HG02610 (cell line): ENCODE results near the gene FGF13.

Experiments used
- ATAC-seq: cut with Tn5 transposase; IDR thresholded peaks from one replicate; pipeline ENCODE4 v1.9.1; 2021; ENCODE audit warnings: mild to moderate bottlenecking, moderate library complexity; ENCODE audit not compliant: unreplicated experiment

The FGF13 gene

DNA sequence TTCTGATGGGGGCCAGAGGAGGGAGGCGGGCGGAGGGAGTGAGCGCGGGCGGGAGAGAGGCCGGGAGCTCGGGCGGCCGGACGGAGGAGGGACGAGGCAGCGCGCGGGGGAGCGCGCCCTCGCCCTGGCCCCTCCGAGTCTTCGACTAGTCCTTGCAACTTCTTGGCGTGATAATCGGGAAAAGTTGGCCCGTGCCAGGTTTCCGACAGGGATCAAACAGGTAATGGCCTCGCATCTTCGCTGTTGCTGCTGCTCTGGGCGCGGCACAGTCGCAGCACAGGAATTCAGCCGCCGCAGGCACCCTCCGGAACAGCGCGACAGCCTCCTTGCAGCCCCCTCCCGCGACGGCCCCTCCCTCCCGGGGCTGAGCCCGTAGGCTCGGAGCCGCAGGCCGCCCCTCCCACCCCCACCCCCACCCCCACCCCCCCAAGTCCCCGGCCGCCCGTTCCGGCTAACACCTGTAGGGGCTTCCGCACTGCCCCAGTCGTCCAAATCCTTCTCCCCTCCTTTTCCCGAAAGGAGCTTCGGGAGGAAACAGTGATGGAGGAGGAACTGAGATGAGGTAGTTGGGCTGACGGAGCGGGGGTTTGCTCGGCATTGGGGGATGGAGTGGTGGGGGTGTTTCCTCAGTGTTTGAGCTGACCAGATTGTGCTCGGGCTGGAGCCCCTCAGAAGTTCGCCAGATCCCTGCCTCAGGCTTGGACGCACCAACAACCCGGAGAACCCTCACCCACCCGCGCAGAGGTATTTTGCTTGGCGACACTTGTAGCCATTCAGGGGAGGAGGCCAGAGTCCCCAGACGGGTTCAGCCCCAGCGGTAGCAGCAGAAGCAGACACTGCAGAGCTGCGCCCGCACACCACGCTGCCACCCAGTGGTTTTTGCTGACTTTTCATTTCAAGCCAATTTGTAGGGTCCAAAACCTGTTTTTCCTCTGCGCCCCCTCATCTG lies at the start of gene FGF13:
Gene FGF13 (minus strand): TSS at position 319 of the 949 bp plus-strand sequence. CDS start 714 bp downstream, outside the sequence.
- no peak for ATAC-seq

GRCh38 chrX:138759217-138759943 lies 47.9 kb upstream of the FGF13 start:
- no peak for ATAC-seq

GRCh38 chrX:138756234-138756633 lies 44.7 kb upstream of the FGF13 start:
- ATAC-seq, result no peak

GRCh38 chrX:138754861-138755260 lies 43.3 kb upstream of the FGF13 start:
- ATAC-seq, result no peak

DNA sequence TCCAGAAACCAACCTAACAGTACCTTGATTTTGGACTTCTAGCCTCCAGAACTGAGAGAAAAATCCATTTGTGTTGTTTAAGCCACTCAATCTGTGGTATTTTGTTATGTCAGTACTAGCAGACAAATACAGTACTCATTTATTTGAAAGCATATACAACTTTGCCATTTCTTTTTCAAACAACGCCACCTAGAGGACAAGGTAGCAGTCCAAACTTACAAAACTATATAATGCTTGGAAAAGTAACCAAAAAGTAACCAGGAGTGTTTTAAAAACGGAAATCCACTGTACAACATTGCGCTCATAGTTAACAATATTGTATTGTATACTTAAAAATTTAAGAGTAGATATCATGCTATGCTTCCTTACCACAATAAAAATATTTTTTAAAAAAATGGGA lies 37.0 kb upstream of the FGF13 start:
- ATAC-seq, result no peak

DNA sequence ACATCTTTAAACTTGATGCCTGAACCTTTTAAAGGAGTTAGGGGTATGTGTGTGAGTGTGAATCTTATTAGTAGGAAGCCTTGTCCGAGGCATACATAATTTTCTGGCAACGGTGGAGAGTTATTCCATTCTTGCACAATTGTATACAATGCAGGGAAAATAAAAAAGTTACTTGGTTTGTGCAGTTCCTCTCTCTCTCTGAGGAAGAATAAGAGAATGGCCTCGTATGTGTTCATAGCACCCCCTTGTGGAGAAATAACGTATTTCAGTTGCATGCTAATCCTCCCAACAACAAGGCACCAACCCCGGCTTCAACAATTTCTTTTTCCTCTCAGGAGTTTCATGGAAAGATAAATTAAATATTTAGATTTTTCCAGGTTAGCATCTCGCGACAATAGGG lies 33.7 kb upstream of the FGF13 start:
- ATAC-seq, result no peak

DNA sequence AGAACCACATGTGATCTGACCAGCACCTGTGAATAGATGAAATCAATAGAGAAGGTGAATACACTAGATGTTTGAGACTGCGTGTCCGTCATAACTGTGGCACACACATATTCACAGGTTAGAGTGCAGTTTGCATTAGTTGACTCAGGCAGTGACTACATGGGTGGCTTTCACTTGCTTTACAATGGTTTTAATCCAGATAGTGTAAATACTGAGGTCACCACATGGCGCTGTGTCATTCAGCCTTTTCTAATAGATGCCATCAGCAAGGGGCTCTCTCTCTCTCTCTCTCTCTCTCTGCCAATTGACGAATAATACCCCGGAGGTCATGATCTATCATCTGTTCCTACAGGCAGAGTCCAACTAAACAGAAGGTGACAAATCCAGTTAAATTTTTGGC lies 30.7 kb upstream of the FGF13 start:
- no peak for ATAC-seq

GRCh38 chrX:138740341-138740740 lies 28.8 kb upstream of the FGF13 start:
- ATAC-seq, result no peak

DNA sequence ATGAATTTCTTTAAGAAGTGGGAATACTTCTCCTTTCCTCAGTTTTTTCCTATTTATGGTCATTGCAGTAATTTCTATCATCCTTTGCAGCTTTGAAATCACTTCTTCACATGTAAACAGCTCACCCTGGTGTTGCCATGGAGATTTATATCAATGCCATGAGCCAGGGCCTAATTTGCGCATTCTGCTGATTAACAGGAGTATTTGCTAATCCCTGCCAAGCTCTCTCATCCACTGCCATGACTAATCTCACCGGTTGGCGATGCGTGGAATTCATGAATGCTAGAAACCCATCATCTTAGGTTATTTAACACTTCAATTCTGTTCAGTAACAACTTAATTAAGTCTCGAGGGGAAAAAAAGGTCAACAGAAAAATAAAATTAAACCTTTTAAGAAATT lies 11.8 kb upstream of the FGF13 start:
- no peak for ATAC-seq

DNA sequence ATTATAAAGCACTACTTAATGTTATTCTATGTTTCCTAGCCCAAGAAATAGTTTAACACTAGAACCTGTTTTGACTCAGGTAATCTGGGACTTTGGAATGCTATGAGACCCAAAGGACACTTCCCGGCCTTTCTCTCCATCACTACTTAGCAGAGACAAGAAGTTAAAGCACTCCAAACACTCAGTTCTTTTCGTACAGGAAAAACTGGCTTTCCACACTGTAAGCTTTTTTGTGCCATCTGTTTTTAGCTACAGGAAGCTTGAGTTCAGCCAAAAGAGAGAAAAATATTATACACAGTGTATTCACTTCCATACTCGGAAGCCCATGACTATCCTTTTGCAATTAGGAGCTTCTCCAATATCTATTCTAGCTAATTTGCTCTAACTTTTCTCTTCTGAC lies 7.9 kb upstream of the FGF13 start:
- no peak for ATAC-seq

- ATAC-seq, result no peak
Measured at GRCh38 chrX:138718941-138719340, 7.4 kb upstream of the FGF13 start.

DNA sequence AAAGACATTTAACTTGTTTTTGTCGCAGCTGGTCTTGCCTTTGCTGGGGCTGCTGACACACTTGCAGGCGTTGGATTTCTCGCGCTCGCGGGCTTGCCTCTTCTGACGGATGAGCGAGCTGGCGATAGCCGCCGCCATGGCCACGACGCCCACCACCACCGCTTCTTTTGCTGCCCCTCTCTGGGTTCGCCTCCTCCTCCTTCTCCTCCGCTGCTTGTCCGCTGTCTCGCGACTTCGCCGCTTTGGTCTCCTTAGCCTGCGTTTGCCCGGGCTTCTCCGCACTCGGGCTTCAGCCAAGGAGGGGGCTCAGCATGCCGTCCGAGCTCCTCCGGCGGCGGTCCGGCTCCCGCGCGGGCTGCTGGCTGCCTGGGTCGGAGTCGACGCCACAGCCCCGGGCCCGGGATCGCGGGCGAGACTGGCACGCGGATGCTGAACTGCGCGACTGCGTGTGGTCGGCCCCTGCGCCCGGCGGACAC lies 613 bp downstream of the FGF13 start:
- no peak for ATAC-seq

- no peak for ATAC-seq
Measured at GRCh38 chrX:138709886-138710791, 1.4 kb downstream of the FGF13 start.

GRCh38 chrX:138708268-138708667 lies 3.2 kb downstream of the FGF13 start:
- ATAC-seq, result no peak

DNA sequence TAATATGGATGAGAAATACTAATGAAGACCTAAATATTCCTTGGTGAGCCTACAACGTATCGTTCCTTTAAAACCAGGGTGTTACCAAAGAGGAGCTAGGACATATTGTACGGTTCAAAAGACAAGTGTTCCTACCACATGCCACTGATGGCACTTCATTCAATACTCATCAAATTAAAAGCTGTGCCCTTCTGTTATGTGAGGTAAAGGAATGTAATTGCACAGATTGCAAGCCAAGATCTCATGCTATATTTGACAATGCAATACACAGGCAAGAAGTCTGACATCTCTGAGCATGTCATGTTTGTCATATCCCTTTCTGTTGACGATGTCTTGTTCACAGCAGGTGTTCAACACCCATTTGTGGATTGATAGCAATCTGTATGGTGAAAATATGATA lies 6.9 kb downstream of the FGF13 start:
- no peak for ATAC-seq

- no peak for ATAC-seq
Measured at GRCh38 chrX:138704101-138704500, 7.4 kb downstream of the FGF13 start.

GRCh38 chrX:138692591-138692990 lies 18.9 kb downstream of the FGF13 start:
- ATAC-seq, result no peak

GRCh38 chrX:138691186-138691585 lies 20.3 kb downstream of the FGF13 start:
- ATAC-seq, result no peak

DNA sequence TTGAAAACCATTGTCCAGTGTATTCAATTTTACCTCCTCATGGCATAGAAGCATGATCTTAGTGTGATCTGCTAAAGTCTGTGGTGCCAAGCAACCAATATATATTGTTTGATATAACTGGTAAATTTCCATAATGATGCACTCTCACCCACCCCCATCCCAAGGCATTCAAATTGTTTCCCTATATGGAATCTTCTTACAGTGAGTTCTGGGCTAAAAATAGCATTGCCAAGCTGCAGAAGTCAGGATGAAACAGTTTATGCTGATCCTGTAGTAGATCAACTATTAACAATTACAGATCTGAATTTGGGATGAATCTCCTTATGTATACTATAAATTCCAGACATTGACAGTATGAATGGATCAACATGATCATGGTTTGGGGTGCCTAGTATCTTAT lies 20.9 kb downstream of the FGF13 start:
- ATAC-seq, result no peak

GRCh38 chrX:138683600-138683999 lies 27.9 kb downstream of the FGF13 start:
- ATAC-seq, result no peak

DNA sequence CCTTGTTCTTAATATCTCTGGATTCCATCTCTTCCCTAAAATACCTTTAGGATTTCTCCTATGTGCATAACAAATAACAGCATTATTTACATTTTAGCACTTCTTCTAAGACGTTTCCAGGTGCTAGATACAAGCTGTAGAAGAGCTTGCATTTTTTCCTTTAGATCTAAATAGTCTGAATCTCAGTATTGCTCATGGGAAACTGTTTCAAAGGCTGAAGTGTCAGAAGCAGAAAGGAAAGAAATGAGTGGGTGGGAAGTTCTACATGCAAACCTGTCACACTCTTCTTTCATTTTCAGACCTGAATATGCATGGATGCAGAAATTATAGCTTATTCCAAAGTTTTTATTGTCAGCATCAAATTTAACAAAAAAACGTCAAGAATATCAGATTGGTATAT lies 41.8 kb downstream of the FGF13 start:
- peak; percentile 69 for ATAC-seq
